ENCODE data around the gene ST6GAL1. TPM values are rescaled to one million over a fixed set of nuclear protein-coding genes. Genes with fewer than 3 reads are reported as not detected.

ST6GAL1 gene
- total and polyA plus RNA-seq, 2 experiments from 2014 or later, result 64.3 to 123 TPM

DNA sequence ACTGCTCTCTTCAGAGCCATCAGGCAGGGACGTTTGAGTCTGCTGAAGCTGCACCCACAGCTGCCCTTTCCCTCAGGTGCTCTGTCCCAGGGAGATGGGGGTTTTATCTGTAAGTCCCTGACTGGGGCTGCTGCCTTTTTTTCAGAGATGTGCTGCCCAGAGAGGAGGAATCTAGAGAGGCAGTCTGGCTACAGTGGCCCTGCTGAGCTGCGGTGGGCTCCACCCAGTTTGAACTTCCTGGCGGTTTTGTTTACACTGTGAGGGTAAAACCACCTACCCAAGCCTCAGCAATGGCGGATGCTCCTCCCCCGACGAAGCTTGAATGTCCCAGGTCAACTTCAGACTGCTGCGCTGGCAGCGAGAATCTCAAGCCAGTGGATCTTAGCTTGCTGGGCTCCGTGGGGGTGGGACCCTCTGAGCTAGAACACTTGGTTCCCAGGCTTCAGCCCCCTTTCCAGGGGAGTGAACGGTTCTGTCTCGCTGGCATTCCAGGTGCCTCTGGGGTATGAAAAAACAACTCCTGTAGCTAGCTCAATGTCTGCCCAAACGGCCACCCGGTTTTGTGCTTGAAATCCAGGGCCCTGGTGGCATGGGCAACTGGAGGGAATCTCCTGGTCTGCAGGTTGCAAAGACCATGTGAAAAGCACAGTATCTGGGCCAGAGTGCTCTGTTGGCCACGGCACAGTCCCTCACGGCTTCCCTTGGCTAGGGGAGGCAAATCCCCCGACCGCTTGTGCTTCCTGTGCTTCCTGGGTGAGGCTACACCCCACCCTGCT is 21.1 kb upstream of the ST6GAL1 start:
- H3K27ac ChIP-seq, result no peak overlapping the region
- no peak overlapping the region for H3K4me3 ChIP-seq
- H3K9me3 ChIP-seq (ENCODE audit: low read depth), result no peaks in the 10 kb centered on the region
- no peaks in the 10 kb centered on the region for H3K27me3 ChIP-seq
- TF ChIP-seq, protein P1, sequence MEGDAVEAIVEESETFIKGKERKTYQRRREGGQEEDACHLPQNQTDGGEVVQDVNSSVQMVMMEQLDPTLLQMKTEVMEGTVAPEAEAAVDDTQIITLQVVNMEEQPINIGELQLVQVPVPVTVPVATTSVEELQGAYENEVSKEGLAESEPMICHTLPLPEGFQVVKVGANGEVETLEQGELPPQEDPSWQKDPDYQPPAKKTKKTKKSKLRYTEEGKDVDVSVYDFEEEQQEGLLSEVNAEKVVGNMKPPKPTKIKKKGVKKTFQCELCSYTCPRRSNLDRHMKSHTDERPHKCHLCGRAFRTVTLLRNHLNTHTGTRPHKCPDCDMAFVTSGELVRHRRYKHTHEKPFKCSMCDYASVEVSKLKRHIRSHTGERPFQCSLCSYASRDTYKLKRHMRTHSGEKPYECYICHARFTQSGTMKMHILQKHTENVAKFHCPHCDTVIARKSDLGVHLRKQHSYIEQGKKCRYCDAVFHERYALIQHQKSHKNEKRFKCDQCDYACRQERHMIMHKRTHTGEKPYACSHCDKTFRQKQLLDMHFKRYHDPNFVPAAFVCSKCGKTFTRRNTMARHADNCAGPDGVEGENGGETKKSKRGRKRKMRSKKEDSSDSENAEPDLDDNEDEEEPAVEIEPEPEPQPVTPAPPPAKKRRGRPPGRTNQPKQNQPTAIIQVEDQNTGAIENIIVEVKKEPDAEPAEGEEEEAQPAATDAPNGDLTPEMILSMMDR (IDR thresholded peaks at IDR 0.05; ENCODE audit: low read depth, low read length), result no peak
- DNase-seq (ENCODE audit: low read depth in 1 of 2, low spot score in 1 of 2), result no peak
- H3K36me3 ChIP-seq, result no peaks in the 10 kb centered on the region
- peaks cover 5% of the 10 kb centered on the region for H3K4me1 ChIP-seq (ENCODE audit: low read depth)

DNA sequence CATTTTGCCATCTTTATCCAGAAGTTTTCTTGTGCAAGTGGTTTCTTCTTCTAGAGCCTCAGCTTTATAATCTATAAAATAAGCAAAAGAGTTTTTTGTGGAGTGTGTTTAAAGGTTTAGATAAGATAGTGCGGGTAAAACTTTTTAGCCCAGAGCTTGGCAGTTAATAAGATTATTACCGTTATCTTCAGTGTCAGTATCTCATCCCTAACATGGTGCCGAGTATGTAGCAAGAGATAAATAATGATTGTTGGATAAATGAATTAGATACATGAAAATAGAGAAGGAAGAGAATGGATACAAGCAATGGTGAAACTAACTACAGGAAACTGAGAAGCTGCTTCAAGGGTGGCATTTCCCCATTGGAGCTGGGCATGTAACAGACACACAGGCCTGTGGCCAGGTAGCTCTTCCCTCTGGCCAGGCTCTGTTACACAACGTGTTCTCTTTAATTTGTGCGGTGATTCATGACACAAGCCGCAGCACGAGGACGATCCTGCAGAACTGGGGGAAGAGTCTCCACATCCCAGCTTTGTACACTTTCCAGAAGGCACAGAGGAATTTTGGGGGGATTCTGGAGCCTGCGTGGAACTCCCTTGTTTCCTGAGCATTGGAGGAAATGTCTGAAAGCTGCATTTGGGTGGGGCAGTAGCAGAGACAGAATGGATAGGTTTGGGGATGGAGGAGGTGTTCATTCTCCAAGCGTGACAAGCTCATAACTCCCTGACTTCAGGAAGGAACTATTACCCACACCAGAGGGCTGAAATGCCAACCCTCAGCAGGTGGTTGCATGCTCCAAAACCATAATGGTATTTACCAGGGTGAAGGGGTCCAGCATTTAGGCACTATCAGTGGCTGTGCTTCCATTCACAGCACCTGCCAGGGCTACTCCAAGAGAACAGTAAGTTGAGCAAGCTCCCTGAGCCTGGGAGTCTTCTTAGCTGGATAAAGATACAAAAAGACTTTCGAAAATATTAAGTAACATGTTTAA is 14.2 kb upstream of the ST6GAL1 start:
- TF ChIP-seq, protein P1 (IDR thresholded peaks at IDR 0.05; ENCODE audit: low read depth, low read length), result no peak
- Histone ChIP-seq H3K27ac (no peak overlapping the region), H3K27me3 (no peaks in the 10 kb centered on the region), H3K4me1 (ENCODE audit: low read depth) (peaks cover 19% of the 10 kb centered on the region), H3K9me3 (ENCODE audit: low read depth) (no peaks in the 10 kb centered on the region), H3K36me3 (no peaks in the 10 kb centered on the region), H3K4me3 (no peak overlapping the region)
- DNase-seq (ENCODE audit: low read depth in 1 of 2, low spot score in 1 of 2), result no peak

GRCh38 chr3:186917512-186918312 is 12.6 kb upstream of the ST6GAL1 start:
- Histone ChIP-seq H3K27ac (no peak overlapping the region), H3K36me3 (no peaks in the 10 kb centered on the region), H3K27me3 (no peaks in the 10 kb centered on the region), H3K9me3 (ENCODE audit: low read depth) (no peaks in the 10 kb centered on the region), H3K4me3 (no peak overlapping the region), H3K4me1 (ENCODE audit: low read depth) (peaks cover 31% of the 10 kb centered on the region)
- DNase-seq (ENCODE audit: low read depth in 1 of 2, low spot score in 1 of 2), result no peak
- TF ChIP-seq, protein P1 (IDR thresholded peaks at IDR 0.05; ENCODE audit: low read depth, low read length), result no peak

- TF ChIP-seq, protein P1 (IDR thresholded peaks at IDR 0.05; ENCODE audit: low read depth, low read length), result no peak
- peaks cover 26% of the 10 kb centered on the region for H3K4me1 ChIP-seq (ENCODE audit: low read depth)
- no peaks in the 10 kb centered on the region for H3K36me3 ChIP-seq
- no peaks in the 10 kb centered on the region for H3K27me3 ChIP-seq
- H3K27ac ChIP-seq, result no peak overlapping the region
- no peak overlapping the region for H3K4me3 ChIP-seq
- no peaks in the 10 kb centered on the region for H3K9me3 ChIP-seq (ENCODE audit: low read depth)
- no peak for DNase-seq (ENCODE audit: low read depth in 1 of 2, low spot score in 1 of 2)
Measured at GRCh38 chr3:186920301-186920700, 10.0 kb upstream of the ST6GAL1 start.

- Histone ChIP-seq H3K4me1 (ENCODE audit: low read depth) (peaks cover 21% of the 10 kb centered on the region), H3K36me3 (no peaks in the 10 kb centered on the region), H3K9me3 (ENCODE audit: low read depth) (no peaks in the 10 kb centered on the region), H3K4me3 (no peak overlapping the region), H3K27ac (no peak overlapping the region), H3K27me3 (no peaks in the 10 kb centered on the region)
- TF ChIP-seq, protein P1 (IDR thresholded peaks at IDR 0.05; ENCODE audit: low read depth, low read length), result no peak
- no peak for DNase-seq (ENCODE audit: low read depth in 1 of 2, low spot score in 1 of 2)
Measured at GRCh38 chr3:186920796-186921195, 9.5 kb upstream of the ST6GAL1 start.
